HG03354 (cell line): ENCODE measurements around the gene FGF8.

Experiments used
- ATAC-seq: cut with Tn5 transposase; IDR thresholded peaks from one replicate; pipeline ENCODE4 v1.9.1; 2021; ENCODE audit warnings: mild to moderate bottlenecking; ENCODE audit not compliant: unreplicated experiment, poor library complexity, severe bottlenecking

FGF8 gene

DNA sequence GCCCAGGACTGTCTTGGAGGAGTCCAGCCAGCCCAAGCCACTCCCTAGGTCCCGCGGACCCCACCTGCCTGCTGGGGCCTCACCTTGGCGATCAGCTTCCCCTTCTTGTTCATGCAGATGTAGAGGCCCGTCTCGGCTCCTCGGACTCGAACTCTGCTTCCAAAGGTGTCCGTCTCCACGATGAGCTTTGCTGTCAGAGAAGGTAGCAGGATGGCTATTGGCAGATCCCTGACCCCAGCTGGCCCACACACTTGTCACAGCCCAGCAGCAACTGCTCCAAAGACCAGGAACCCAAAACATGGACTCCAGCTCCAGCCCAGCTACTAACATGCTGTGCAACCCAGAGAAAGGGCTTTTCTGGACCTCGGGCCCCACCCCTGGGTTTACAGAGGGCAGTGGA is 4.5 kb downstream of the FGF8 start:
- no peak for ATAC-seq

DNA sequence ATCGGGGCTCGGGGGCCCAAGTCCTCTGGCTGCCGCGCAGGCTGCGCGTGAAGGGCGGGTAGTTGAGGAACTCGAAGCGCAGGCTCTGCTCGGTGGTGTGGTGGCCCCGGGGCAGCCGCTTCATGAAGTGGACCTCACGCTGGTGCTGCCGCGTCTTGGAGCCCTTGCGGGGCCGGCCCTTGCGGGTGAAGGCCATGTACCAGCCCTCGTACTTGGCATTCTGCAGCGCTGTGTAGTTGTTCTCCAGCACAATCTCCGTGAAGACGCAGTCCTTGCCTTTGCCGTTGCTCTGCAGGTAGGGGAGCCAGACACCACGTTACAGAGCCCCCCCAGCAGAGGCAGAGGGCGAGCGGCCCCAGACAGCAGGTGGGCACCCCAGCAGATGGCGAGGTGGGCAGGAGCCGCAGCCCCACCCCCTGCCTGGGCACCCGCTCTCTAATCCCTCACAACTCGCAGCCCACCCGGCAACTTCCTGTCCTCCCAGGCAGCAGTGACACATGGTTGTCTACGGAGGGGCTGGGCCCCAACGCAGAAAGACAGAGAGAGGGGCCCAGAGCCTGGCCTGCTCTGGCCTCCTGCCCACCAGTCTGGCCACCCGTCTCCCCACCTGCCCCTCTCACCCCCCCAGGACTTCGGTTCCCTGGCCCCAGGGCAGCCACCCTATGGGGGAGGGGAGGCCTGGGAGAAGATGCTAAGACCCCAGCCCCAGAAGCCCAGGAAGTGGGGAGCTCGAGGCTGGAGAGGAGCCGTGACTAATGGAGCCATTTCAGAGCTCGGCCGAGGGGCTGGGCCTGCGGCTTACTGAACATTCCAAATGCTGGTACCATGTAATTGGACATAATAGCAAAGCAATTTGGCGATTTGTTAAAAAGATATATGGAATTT is 5.3 kb downstream of the FGF8 start:
- no peak for ATAC-seq

DNA sequence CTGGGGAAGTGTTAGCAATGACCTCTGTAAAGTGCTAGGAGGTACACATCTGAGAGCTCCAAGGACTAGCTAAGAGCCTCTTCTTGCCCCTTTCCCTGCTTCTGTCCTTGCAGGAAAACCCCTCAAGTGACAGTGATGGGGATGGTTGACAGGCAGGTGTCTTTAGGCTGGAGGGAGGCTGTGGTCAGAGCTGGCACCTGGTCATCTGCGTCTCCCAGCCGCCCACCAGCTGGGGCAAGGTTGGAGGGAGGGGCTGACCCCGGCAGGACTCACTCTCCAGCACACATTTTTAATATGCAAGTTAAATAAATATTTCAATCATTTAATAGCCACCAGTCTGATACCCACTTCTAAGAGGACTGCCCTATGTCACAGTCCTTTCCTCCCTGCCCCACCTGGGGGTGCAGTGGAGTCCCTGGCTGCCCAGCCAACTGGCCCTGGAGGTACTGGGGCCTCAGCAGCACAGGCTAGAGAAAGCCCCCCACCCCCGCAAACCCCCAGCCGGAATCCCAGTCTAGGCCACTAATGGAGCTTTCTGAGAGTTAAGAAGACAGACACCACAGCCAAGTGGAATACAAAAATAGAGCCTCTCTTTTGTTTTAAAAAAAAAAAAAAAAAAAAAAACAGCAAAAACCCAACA is 6.3 kb downstream of the FGF8 start:
- ATAC-seq: no peak

GRCh38 chr10:101768791-101769170 is 7.1 kb downstream of the FGF8 start:
- ATAC-seq: no peak

- ATAC-seq: no peak
Observed at GRCh38 chr10:101767966-101768790, 7.7 kb downstream of the FGF8 start.

DNA sequence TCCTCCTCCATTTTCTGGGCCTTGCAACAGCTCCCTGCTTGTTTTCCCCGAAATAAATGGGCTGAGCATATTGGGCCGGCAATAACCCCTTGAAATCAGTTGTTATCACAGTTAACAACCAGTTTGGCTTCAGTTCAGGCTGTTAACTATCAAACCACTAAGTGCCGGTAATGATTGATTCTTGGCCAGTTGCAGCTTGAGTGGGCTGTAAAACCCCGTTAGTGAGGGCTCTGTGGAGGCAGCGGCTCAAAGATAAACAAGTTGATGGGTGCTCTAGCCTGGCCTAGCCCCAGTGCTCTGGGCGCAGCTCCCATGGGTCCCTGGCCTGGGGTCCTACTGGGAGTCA is 8.3 kb downstream of the FGF8 start:
- ATAC-seq: no peak

- ATAC-seq: no peak
Observed at GRCh38 chr10:101766753-101767599, 8.9 kb downstream of the FGF8 start.

DNA sequence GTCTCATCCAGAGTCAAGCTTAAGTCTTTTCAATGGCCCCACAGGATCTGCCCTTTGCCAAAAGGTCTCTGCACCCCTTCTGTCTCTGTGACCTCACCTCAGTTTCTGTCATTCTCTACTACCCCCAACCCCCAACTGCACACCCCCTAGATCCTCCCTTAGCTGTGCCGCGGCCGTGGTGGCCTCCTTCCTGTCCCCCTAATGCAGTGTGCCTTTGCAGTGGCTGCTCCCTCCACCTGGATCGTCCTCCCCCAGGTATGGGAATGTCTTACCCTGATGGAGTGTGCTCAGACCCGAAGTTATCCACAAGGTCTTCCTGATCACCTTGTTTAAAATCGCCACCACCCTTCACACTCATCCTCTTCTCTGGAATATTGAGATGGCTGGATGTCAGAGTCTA is 9.6 kb downstream of the FGF8 start:
- ATAC-seq: no peak

- no peak for ATAC-seq
Observed at GRCh38 chr10:101763141-101763846, 12.6 kb downstream of the FGF8 start.

DNA sequence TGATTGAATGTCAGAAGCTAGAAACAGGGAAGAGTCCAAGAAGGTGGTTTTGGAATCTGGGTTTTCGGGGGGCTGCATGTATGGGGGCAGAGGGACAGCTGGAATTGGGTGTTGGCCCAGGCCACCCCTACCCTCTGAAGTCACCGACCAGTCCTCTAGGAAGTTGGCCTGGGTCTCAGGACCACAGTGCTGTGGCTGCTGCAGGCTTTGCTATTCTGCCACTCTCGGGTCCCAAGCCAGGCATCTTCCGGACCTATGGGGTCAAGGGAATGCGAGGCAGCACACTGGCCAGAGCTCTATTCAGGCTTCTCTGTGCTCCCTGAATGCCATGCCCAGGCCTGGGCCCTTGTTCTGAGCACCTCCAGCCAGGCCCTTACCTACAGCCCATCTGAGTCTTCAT is 13.2 kb downstream of the FGF8 start:
- no peak for ATAC-seq

DNA sequence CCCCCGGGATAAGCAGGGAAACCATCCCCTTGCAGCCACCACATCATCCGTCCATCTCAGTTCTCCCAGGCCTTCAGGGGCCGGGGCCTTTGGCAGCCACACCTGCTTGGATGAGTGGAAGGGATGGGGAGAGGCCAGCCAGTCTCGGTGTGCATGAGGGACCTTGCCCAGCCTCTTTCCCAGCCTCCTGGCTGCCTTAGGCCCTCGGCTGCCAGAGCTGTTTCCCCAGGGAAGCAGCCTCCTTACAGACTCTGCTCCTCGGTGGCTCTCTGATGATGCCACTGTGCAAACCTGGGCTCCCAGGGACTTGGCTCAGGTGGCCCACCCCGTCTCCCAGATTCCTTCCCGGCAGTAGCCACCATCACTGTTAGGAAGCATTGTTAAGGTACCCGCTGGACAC is 14.7 kb downstream of the FGF8 start:
- ATAC-seq: no peak

DNA sequence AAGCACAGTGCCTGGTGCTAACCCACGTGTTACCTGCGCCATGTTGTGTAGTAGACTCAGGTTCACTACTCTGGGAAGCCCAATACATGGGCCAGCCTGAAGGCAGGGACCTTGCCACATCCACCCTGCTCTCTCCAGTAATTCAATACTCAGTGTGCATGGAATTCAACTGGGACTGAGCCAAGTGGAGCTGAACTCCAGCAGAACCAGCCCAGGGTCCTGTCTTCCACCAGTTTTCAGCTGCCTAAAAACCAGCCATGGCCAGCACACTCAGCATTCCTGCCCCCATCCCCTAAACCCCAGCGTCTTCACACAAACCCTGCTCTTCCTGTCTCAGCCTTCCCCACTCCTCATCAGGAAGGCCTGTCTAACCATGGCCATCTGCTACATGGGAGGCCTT is 15.4 kb downstream of the FGF8 start:
- no peak for ATAC-seq

DNA sequence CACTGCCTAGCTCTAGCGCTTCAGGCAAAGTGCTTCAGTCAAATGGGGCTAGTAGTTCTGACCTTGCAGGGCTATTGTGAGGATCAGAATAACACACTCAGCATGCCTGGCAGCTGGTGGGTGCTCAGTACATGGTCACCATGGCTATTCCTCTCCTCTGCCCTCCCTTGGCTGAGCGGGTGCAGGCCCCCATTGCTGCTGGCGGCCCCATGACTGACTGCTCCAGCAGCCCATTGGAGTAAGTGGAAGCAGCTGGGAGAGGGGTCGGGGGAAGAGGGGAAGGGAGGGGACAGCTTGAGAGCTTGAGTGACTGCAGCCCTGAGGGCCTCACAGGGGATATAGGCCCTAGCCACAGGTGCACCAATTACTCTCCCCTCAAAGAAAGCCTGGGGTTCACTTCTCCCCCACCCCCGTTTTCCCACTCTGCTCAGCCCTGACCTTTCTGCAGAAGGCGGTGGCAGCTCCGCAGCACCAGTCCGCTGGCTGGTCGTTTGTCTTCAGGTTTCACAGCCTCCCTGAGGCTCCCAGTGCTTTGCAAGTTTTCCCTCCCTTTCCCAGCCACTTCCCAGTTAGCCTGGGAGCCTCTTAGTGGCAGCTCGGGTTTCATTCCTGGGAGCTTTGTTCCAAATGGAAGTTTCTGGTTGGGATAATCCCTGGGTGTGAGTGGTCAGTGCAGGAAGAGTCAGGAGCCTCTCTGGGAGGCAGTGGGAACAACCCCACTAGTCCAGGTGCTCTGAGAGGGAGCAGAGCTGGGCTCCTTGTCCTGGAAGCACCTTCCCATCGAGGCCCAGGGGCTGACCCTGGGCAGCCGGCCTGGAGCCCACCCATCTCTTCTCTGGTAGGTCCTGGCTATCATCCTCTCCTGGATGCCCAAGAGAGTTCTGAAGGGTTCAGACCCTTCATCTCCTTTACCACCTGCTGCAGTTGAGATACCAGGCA is 16.3 kb downstream of the FGF8 start:
- no peak for ATAC-seq

GRCh38 chr10:101758858-101759257 is 17.1 kb downstream of the FGF8 start:
- no peak for ATAC-seq

DNA sequence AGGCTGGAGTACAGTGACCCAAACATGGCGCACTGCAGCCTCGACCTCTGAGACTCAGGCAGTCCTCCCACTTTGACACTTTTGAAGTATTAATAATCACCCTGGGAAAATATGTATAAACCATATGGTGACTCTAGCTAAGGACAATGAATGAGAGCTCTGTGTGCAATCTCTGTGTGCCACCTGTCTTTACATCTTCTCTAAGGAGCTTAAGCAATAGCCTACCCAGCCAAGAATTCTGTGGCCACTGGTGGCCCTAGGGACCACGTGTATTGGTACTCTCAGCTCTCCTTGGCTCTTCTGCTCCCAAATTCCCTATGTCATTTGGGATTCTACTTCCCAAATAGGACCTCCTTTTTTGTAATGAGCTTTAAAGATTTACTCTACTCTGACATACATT is 23.7 kb downstream of the FGF8 start:
- no peak for ATAC-seq

DNA sequence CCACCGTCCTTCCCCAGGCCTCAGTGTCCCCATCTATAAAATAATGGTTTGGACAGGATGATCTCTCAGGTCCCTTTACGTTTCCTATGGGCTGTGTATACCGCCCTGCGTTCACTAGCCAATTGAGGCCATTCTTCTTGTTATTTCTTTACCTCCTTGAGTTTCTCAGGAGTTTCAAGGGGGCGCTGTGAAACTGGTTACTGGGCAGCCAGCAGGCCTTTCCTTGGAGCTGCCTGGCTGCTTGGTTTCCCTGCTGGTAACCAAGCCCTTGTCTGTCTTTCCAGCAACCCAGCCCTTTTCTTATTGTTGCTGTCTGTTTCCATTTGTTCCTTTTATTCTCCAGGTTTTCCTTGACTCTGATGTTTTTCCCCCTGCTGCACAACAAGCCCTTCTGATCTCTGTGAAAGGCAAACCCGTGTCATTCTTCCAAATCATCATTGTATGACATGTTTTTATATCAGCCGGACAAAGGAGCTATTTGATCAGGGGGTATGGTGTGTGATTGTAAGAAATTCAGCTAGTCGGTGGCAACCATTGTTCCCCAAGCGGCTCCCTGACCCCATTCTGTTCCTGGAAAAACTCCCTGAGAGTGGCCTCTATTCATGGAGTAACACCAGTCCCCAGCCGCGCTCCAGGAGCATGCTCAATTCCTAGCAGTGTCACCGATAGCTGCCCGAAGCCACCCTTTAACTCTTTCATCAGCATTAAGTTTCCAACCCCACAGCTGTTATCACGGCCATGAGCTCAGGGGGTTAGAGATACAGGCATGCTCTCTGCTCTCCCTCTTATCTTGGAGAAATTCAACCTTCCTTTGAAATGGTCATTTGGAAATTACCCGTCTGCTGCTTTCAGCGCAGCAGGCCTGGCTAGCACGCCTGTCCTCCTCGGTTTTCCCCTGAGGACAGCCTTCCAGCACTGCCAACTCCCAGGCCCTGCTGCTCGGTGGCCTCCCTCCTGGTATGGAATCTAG is 26.6 kb downstream of the FGF8 start:
- no peak for ATAC-seq

DNA sequence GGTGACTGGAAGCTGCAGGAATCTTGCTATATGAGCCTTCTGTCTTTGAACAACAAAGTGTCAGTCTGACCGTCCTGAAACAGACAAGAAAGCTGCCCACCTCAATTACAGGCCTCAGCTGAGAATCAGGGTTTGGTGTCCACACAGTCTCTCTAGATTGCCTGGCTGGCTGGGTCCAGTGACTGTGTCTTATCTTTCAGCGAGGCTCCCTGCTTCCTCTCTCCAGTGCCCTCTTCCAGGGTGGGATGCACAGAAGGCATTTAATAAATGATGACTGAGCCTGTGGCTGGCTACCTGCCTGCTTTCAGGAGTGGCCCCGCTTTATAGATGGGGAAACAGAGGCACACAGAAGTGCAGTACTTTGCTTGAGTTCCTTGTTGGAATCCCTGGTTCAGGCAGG is 27.4 kb downstream of the FGF8 start:
- no peak for ATAC-seq
